HG02763 (cell line): ENCODE results near the gene CYB5B.

Experiments used
- ATAC-seq: cut with Tn5 transposase; IDR thresholded peaks from one replicate; pipeline ENCODE4 v1.9.1; 2021; ENCODE audit warnings: mild to moderate bottlenecking, moderate library complexity; ENCODE audit not compliant: unreplicated experiment

The CYB5B gene, protein sequence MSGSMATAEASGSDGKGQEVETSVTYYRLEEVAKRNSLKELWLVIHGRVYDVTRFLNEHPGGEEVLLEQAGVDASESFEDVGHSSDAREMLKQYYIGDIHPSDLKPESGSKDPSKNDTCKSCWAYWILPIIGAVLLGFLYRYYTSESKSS

GRCh38 chr16:69424053-69424934, at the start of gene CYB5B:
CYB5B (plus strand) TSS chr16:69424619; CDS start chr16:69424684, 65 bp downstream.
- ATAC-seq, result peak; percentile 94

GRCh38 chr16:69376393-69377059, 47.9 kb upstream of the CYB5B start:
- no peak for ATAC-seq

GRCh38 chr16:69378036-69378435, 46.4 kb upstream of the CYB5B start:
- ATAC-seq, result no peak

DNA sequence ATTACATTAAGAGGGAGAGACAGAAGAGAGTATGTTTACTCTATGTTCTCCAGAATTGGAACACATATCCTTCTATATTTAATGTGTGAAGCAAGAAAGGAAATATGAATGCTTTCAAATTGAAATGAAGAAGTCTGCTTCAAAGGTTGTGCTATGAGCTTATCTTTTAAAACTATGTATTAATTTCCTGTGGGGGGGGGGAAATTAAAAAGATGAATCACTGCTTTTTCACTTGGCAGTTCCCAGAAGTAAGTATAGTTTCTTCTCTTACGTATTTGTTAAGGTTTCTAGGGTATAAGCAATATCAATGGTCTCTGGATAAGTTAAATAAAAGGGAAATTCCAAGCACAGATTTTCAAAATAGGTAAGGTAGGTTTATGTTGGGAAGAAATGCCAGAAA, 45.7 kb upstream of the CYB5B start:
- no peak for ATAC-seq

- no peak for ATAC-seq
Observed at GRCh38 chr16:69381231-69381630, 43.2 kb upstream of the CYB5B start.

GRCh38 chr16:69382421-69382820, 42.0 kb upstream of the CYB5B start:
- ATAC-seq, result no peak

GRCh38 chr16:69384974-69385373, 39.4 kb upstream of the CYB5B start:
- ATAC-seq, result no peak

DNA sequence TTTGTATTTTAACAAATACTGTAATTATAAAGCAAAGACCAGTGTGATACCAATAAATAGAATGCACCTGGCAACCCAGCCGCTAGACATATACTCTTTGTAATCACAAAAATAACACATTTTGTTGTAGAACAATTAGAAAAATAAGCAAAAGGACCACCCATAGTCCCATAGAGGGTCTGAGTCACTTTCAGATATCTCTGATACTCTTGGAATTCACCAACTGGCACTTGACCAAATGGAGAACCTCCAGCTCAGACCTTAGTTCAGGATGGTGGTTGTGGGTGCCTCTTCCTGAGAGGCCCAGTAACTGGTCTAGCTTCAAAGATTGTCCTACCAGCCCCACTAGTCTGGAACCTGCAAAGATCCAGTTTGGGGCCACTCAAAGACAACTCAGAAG, 37.8 kb upstream of the CYB5B start:
- no peak for ATAC-seq

GRCh38 chr16:69393898-69394849, 30.2 kb upstream of the CYB5B start:
- ATAC-seq, result no peak

DNA sequence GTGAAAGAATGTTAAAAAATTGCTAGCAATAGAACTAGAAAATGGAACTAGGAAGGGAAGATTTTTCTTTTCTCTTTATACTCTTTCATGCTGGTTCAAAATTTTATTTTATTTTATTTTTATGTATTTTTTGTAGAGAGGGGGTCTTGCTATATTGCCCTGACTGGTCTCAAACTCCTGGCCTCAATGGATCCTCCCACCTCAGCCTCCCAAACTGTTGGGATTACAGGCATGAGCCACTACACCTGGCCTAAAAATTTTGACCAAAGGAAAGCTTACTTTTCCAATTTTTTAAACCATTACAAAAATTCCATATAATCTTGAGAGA, 28.6 kb upstream of the CYB5B start:
- ATAC-seq, result no peak

GRCh38 chr16:69396187-69397061, 28.0 kb upstream of the CYB5B start:
- ATAC-seq, result no peak

- ATAC-seq, result no peak
Observed at GRCh38 chr16:69397821-69398521, 26.4 kb upstream of the CYB5B start.

DNA sequence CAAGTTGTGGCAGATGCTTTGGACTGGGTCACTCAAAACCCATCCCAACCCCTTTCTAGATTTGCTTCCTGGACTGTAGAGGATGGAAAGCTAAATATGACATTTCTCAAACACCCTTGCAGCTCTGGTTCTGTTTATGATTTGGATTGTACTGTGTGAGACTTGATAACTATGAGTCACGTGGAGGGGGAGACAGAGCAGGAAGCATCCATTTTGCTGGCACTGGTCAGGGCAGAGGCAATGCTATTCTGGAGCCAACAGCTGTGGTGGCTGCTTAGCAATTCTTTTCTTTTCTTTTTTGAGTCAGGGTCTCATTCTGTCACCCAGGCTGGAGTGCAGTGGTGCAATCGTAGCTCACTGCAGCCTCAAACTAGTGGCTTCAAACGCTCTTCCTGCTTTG, 25.1 kb upstream of the CYB5B start:
- ATAC-seq, result no peak

- ATAC-seq, result no peak
Observed at GRCh38 chr16:69402439-69402838, 22.0 kb upstream of the CYB5B start.

- no peak for ATAC-seq
Observed at GRCh38 chr16:69404275-69404805, 20.1 kb upstream of the CYB5B start.

- ATAC-seq, result no peak
Observed at GRCh38 chr16:69405326-69405725, 19.1 kb upstream of the CYB5B start.

DNA sequence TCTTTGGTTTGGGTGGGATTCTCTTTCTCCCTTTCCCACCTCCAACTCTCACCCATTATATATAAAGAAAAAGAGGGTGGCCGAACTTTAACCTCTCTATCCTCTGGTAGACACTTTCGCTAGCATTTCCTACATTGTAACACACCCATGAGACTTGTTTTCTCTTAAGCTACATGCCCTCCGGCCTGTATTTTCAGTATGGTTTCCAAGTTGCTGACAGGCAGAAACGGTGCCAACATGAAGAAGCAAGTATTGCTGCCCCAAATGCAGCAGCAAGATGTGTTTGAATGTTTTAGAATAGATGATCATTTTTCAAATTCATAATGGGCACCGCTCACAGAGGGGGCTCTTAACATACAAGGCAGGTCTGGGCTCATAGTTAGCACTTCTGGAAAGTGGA, 18.7 kb upstream of the CYB5B start:
- ATAC-seq, result no peak

- ATAC-seq, result no peak
Observed at GRCh38 chr16:69406780-69407331, 17.6 kb upstream of the CYB5B start.
